ENCODE results near the gene GTF3C2. TPM values are rescaled to one million over a fixed set of nuclear protein-coding genes. Genes with fewer than 3 reads are reported as not detected.

GTF3C2 gene
- total RNA-seq, 1 donor from 2014 or later = 26.7 TPM

DNA sequence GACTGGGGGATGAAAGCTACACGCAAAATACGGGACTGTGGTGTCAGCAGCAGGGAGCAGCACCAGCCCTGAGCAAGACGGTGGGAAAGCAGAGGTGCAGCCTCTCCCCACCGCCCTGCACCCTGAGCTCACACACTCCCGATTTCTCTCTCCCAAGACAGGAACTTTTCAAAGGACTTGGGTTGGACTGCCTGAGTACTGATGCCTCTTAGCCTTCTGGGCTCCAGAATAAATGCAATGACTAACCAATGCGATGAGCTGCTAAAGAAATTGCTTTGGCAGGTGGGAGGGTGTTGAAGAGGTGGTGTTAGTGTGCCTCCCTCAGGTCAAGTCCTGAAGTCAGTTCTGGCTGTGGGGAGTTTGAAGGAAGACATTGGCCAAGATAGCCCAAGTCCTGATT is 64.7 kb downstream of the GTF3C2 start:
- peak; percentile 28 for DNase-seq

DNA sequence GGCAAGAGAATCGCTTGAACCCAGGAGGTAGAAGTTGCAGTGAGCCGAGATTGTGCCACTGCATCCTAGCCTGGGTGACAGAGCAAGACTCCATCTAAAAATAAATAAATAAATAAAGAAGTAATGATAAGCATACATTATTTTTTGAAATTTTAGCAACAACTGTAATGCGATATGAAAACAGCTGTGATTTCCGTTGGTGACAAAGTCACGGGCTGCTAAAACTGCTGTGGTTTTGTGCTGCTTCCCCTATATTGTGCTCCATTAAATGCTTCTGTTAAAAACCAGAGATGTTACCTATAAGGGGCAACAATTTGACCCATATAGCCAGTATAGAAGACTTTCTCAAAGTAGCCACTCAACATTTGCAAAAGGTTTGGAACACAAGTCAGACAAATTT is 66.0 kb downstream of the GTF3C2 start:
- no peak for DNase-seq

- peak; percentile 80 for DNase-seq
Measured at GRCh38 chr2:27288610-27289009, 68.0 kb downstream of the GTF3C2 start.

DNA sequence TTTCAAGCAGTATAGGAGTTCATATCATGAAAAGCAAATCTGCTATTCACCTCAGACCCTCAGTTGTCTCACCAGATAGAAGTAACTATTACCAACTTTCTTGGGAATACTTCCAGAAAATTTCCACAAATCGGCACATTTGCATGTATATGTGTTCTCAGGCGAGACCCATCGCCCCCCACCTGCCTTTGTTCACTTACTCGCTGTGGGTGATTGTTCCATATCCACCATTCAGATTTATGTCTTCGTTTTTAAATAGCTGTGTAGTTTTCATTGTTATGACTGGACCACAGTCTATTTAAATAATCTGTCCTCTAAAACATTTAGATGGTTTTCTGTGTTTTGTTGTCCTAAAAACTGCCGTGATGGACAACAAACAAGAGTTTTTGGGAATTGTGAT is 71.1 kb downstream of the GTF3C2 start:
- DNase-seq = no peak

- DNase-seq = no peak
Measured at GRCh38 chr2:27284996-27285395, 71.6 kb downstream of the GTF3C2 start.

DNA sequence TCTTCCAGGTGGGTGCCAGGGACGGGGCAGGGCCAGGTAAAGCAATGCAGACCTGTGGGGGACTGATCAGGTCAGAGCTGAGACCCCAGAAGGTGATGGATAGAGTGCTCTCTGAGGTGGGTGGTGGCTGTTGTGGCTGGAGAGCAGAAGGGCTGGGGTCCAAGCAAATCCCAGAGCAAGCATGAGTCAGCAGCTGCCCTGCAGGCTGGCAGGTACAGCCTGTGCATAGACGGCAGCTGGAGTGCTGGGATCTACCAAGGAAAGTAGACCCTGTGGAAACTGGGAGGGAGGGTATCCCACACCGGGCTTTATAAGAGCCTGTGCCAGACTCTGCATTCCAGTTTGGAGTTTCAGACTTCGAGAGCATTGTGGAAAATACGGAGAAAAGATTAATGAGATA is 73.7 kb downstream of the GTF3C2 start:
- no peak for DNase-seq

GRCh38 chr2:27281855-27282559 is 74.6 kb downstream of the GTF3C2 start, which contains the start of gene TRIM54:
Gene TRIM54 (plus strand): TSS chr2:27282429. CDS start chr2:27282732, 303 bp downstream.
- no peak for DNase-seq

DNA sequence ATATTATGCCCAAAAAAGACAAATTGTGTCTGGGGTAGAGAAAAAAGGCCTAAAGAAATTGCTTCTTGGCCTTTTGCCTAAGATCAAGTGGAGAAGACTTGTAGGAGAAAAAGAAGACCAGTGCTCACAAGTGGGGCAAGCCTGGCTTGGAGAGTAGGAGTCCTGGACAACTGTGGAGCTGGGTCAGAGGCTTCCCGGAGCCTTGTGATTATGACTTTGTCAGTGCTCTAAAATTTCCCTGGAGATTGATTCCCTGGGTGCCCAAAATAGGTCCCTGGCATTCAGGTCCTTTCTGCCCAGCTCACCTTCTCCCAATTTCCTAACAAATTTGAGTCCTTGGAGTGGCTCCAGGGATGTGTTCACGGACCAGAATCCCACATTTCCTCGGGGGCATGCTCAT is 75.1 kb downstream of the GTF3C2 start:
- no peak for DNase-seq

GRCh38 chr2:27280826-27281225 is 75.7 kb downstream of the GTF3C2 start:
- no peak for DNase-seq

DNA sequence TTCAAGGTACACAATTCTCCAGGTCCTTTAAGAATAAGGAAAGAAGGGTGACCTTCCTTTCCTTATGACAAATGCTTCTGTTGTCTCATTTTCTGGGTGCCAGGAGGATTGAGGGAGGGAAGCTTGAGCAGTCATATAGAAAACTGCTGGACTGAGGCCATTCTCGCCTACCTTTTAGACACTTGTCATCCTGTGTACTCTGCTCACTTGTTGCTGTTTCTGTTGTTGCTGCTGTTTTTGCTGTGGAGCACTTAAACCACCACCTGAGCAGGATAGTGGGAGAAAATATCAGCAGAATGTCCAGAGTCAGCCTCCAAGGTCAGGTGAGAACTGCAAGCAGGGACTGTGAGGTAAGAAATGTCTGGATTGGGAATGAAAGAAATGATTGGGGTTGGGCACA is 78.6 kb downstream of the GTF3C2 start:
- DNase-seq = no peak

Other genes starting within 250 kb of the GTF3C2 start
- gene CGREF1, start 237.6 kb downstream of the GTF3C2 start, total RNA-seq = 4.8 TPM in 2 replicates
- not detected in 2 replicates for gene ABHD1, start 232.9 kb downstream of the GTF3C2 start, total RNA-seq
- gene PREB, start 222.1 kb downstream of the GTF3C2 start, total RNA-seq = 46.4 and 46.8 TPM in 2 replicates
- not detected in 2 replicates for gene PRR30, start 217.4 kb downstream of the GTF3C2 start, total RNA-seq
- gene TCF23, start 207.8 kb downstream of the GTF3C2 start, total RNA-seq = not detected in 2 replicates
- 111 and 181 TPM in 2 replicates for gene ATRAID, start 144.7 kb downstream of the GTF3C2 start, total RNA-seq
- 52.8 and 58.4 TPM in 2 replicates for gene SLC5A6, start 144.5 kb downstream of the GTF3C2 start, total RNA-seq
- gene CAD, start 139.4 kb downstream of the GTF3C2 start, total RNA-seq = 33.5 and 69.8 TPM in 2 replicates
- 17.9 and 25.8 TPM in 2 replicates for gene SLC30A3, start 93.7 kb downstream of the GTF3C2 start, total RNA-seq
- gene DNAJC5G, start 81.3 kb downstream of the GTF3C2 start, total RNA-seq = 0.93 and 2.7 TPM in 2 replicates
- gene TRIM54, start 74.3 kb downstream of the GTF3C2 start, total RNA-seq = 0.74 and 1.2 TPM in 2 replicates
- 0.37 and 1.0 TPM in 2 replicates for gene UCN, start 48.3 kb downstream of the GTF3C2 start, total RNA-seq
- gene MPV17, start 33.7 kb downstream of the GTF3C2 start, total RNA-seq = 48.6 and 64.3 TPM in 2 replicates
- 27.1 and 29.3 TPM in 2 replicates for gene EIF2B4, start 13.6 kb upstream of the GTF3C2 start, total RNA-seq
- gene SNX17, start 13.9 kb upstream of the GTF3C2 start, total RNA-seq = 143 and 158 TPM in 2 replicates
- gene ZNF513, start 24.0 kb upstream of the GTF3C2 start, total RNA-seq = 8.0 and 9.3 TPM in 2 replicates
- 109 and 164 TPM in 2 replicates for gene PPM1G, start 52.8 kb upstream of the GTF3C2 start, total RNA-seq
- gene NRBP1, start 71.9 kb upstream of the GTF3C2 start, total RNA-seq = 122 and 132 TPM in 2 replicates
- gene KRTCAP3, start 85.6 kb upstream of the GTF3C2 start, total RNA-seq = 0.47 and 0.51 TPM in 2 replicates
- gene IFT172, start 133.0 kb upstream of the GTF3C2 start, total RNA-seq = 13.9 and 17.2 TPM in 2 replicates
- 14.5 and 17.9 TPM in 2 replicates for gene FNDC4, start 138.4 kb upstream of the GTF3C2 start, total RNA-seq
- gene GCKR, start 140.1 kb upstream of the GTF3C2 start, total RNA-seq = 0.05 and 0.85 TPM in 2 replicates
- gene ZNF512, start 226.3 kb upstream of the GTF3C2 start, total RNA-seq = 23.5 and 34.2 TPM in 2 replicates

Measured in dermis blood vessel endothelial cell (primary cell).